A549 (cell line): ENCODE results near the gene MCCC1. TPM values are rescaled to one million over a fixed set of nuclear protein-coding genes. Genes with fewer than 3 reads are reported as not detected.

Experiments
- ATAC-seq, 2 experiments: fragments of 200-7000 bp in 1 of 2; fragments of >200 bp in 1 of 2; cut with Nextera tagmentation in 1 of 2; cut with Tn5 transposase in 1 of 2; 3 replicates each; pipeline versions ENCODE4 v1.8.0 to v1.9.1; 2018 to 2020; ENCODE audit warnings: mild to moderate bottlenecking in 1 of 2, moderate library complexity in 1 of 2
- CTCF ChIA-PET: fragments of 300-600 bp; sonication (Branson Sonifier 250); formaldehyde crosslinking; extraction: SDS; loops from one replicate; lab custom pipeline; 2021; ENCODE audit warnings: antibody characterized with exemption, inconsistent platforms; lab: Yijun Ruan, JAX
- POLR2A ChIA-PET: fragments of 350-600 bp; formaldehyde crosslinking; extraction: SDS; loops from one replicate; lab custom pipeline; 2021; ENCODE audit warnings: antibody characterized with exemption, inconsistent platforms; lab: Yijun Ruan, JAX
- DNase-seq, 2 experiments: peaks; one replicate each; pipeline versions ENCODE4 v3.0.0 to v3.0.0-alpha.2; 2011 to 2016; ENCODE audit warnings: low read depth in 1 of 2, low spot score in 1 of 2
- FAIRE-seq: peaks from 2 replicates; lab custom pipeline; 2011; peaks lifted over from hg19 to GRCh38; lab: Jason Lieb, UNC
- H3K27ac ChIP-seq, 2 experiments: fragments of >200 bp; sonication (Bioruptor Twin); formaldehyde crosslinking; 3 replicates each; pipeline ENCODE4 v1.5.1; 2016 to 2017
- H3K4me1 ChIP-seq: fragments of >200 bp; sonication (Bioruptor Twin); formaldehyde crosslinking; 3 replicates; pipeline ENCODE4 v1.6.1; 2016
- H3K4me2 ChIP-seq: fragments of >200 bp; sonication (Bioruptor Twin); formaldehyde crosslinking; 3 replicates; pipeline ENCODE4 v1.6.1; 2016
- H3K4me3 ChIP-seq: fragments of >200 bp; sonication (Bioruptor Twin); formaldehyde crosslinking; 3 replicates; pipeline ENCODE4 v1.5.1; 2016
- H3K9me3 ChIP-seq: fragments of >200 bp; sonication (Bioruptor Twin); formaldehyde crosslinking; 3 replicates; pipeline ENCODE4 v1.6.1; 2016
- BHLHE40 ChIP-seq: IDR thresholded peaks from 2 replicates; pipeline ENCODE4 v1.6.1; 2012; ENCODE audit warnings: low read depth, low read length, inconsistent platforms
- CBX2 ChIP-seq: fragments of 200-600 bp; sonication (generic); IDR thresholded peaks from 2 replicates; pipeline ENCODE4 v1.6.1; 2016; ENCODE audit warnings: low read depth, mild to moderate bottlenecking, borderline replicate concordance
- CBX8 ChIP-seq: fragments of 200-600 bp; sonication (generic); IDR thresholded peaks from 2 replicates; pipeline ENCODE4 v1.6.1; 2016
- CHD2 ChIP-seq: fragments of 150-350 bp; IDR thresholded peaks from 2 replicates; pipeline ENCODE4 v1.6.1; 2014; ENCODE audit warnings: low read length; ENCODE audit not compliant: partially characterized antibody
- CHD4 ChIP-seq: fragments of 200-600 bp; sonication (generic); IDR thresholded peaks from 2 replicates; pipeline ENCODE4 v1.6.1; 2016; ENCODE audit warnings: antibody characterized with exemption, mild to moderate bottlenecking, borderline replicate concordance
- EHF ChIP-seq: fragments of 250-450 bp; sonication (Bioruptor Pico); IDR thresholded peaks from 2 replicates; pipeline ENCODE4 v1.5.0; 2020; ENCODE audit warnings: mild to moderate bottlenecking
- EP300 ChIP-seq, 2 experiments: fragments of >200 bp; sonication (Bioruptor Twin); formaldehyde crosslinking; IDR thresholded peaks; 2 replicates in 1 of 2; 3 replicates in 1 of 2; pipeline ENCODE4 v1.6.1; 2016 to 2017
- ESRRA ChIP-seq: fragments of 150-350 bp; IDR thresholded peaks from 2 replicates; pipeline ENCODE4 v1.6.1; 2014; ENCODE audit warnings: mild to moderate bottlenecking, low read length, borderline replicate concordance
- FOSB ChIP-seq: fragments of 250-450 bp; sonication (Bioruptor Pico); IDR thresholded peaks from 2 replicates; pipeline ENCODE4 v1.5.0; 2020; ENCODE audit warnings: mild to moderate bottlenecking, moderate library complexity
- FOSL2 ChIP-seq, 2 experiments: fragments of 450-650 bp in 1 of 2; fragments of >200 bp in 1 of 2; sonication (Bioruptor Twin) in 1 of 2; formaldehyde crosslinking; IDR thresholded peaks; 2 replicates each; pipeline versions ENCODE4 v1.5.0 to v1.6.1; 2016 to 2020; ENCODE audit warnings: mild to moderate bottlenecking in 1 of 2, moderate library complexity in 1 of 2
- FOXS1 ChIP-seq: fragments of 250-450 bp; sonication (Bioruptor Pico); IDR thresholded peaks from 2 replicates; pipeline ENCODE4 v1.5.0; 2020; ENCODE audit warnings: mild to moderate bottlenecking, moderate library complexity
- GATA3 ChIP-seq: IDR thresholded peaks from 2 replicates; pipeline ENCODE4 v1.6.1; 2012; ENCODE audit warnings: borderline replicate concordance
- HDAC2 ChIP-seq: fragments of 200-600 bp; sonication (generic); IDR thresholded peaks from 2 replicates; pipeline ENCODE4 v1.6.1; 2016
- HMGXB4 ChIP-seq: fragments of 250-450 bp; sonication (Bioruptor Pico); IDR thresholded peaks from 2 replicates; pipeline ENCODE4 v1.5.0; 2021; ENCODE audit warnings: mild to moderate bottlenecking, moderate library complexity, borderline replicate concordance
- HOXA7 ChIP-seq: fragments of 250-450 bp; sonication (Bioruptor Pico); IDR thresholded peaks from 2 replicates; pipeline ENCODE4 v1.5.0; 2020; ENCODE audit warnings: mild to moderate bottlenecking, moderate library complexity
- HOXB13 ChIP-seq: fragments of 250-450 bp; sonication (Bioruptor Pico); IDR thresholded peaks from 2 replicates; pipeline ENCODE4 v1.5.0; 2020; ENCODE audit warnings: low read depth, mild to moderate bottlenecking, moderate library complexity
- HOXB5 ChIP-seq: fragments of 250-450 bp; sonication (Bioruptor Pico); IDR thresholded peaks from 2 replicates; pipeline ENCODE4 v1.5.0; 2020; ENCODE audit warnings: mild to moderate bottlenecking, moderate library complexity
- JUN ChIP-seq, 2 experiments: fragments of >200 bp; sonication (Bioruptor Twin); formaldehyde crosslinking; IDR thresholded peaks; 2 replicates in 1 of 2; 3 replicates in 1 of 2; pipeline ENCODE4 v1.6.1; 2016 to 2017
- JUNB ChIP-seq: fragments of >200 bp; sonication (Bioruptor Twin); formaldehyde crosslinking; IDR thresholded peaks from 2 replicates; pipeline ENCODE4 v1.6.1; 2016
- KDM1A ChIP-seq: fragments of 200-600 bp; sonication (generic); IDR thresholded peaks from 2 replicates; pipeline ENCODE4 v1.6.1; 2016; ENCODE audit warnings: low read depth, mild to moderate bottlenecking
- MAFK ChIP-seq: fragments of 450-650 bp; IDR thresholded peaks from 2 replicates; pipeline ENCODE4 v1.6.1; 2014; ENCODE audit not compliant: partially characterized antibody
- MAX ChIP-seq: IDR thresholded peaks from 2 replicates; pipeline ENCODE4 v1.6.1; 2012
- NFE2L2 ChIP-seq: fragments of 150-350 bp; conservative IDR thresholded peaks from 2 replicates; pipeline ENCODE4 v1.6.1; 2014; ENCODE audit warnings: low read length
- PBX3 ChIP-seq: IDR thresholded peaks from 2 replicates; pipeline ENCODE4 v1.6.1; 2012
- POLR2AphosphoS2 ChIP-seq: conservative IDR thresholded peaks from 2 replicates; pipeline ENCODE4 v1.6.1; 2012; ENCODE audit warnings: low read length, improper control_type of control experiment, inconsistent platforms
- RAD21 ChIP-seq, 2 experiments: fragments of >200 bp in 1 of 2; sonication (Bioruptor Twin) in 1 of 2; formaldehyde crosslinking in 1 of 2; IDR thresholded peaks in 1 of 2; conservative IDR thresholded peaks in 1 of 2; 2 replicates in 1 of 2; 3 replicates in 1 of 2; pipeline ENCODE4 v1.6.1; 2012 to 2018; ENCODE audit warnings: inconsistent platforms in 1 of 2
- RFX5 ChIP-seq: fragments of 450-650 bp; IDR thresholded peaks from 2 replicates; pipeline ENCODE4 v1.7.1; 2014; ENCODE audit warnings: antibody characterized with exemption, mild to moderate bottlenecking, moderate library complexity
- RNF2 ChIP-seq: fragments of 200-600 bp; sonication (generic); IDR thresholded peaks from 2 replicates; pipeline ENCODE4 v1.6.1; 2016; ENCODE audit warnings: low read depth, mild to moderate bottlenecking, antibody characterized with exemption, moderate library complexity, borderline replicate concordance
- SMC3 ChIP-seq: fragments of >200 bp; sonication (Bioruptor Twin); formaldehyde crosslinking; IDR thresholded peaks from 3 replicates; pipeline ENCODE4 v1.6.1; 2018; ENCODE audit warnings: inconsistent platforms
- SREBF2 ChIP-seq: fragments of 450-650 bp; IDR thresholded peaks from 2 replicates; pipeline ENCODE4 v1.6.1; 2014; ENCODE audit warnings: mild to moderate bottlenecking, moderate library complexity
- TFCP2L1 ChIP-seq: fragments of 250-450 bp; sonication (Bioruptor Pico); IDR thresholded peaks from 2 replicates; pipeline ENCODE4 v1.5.0; 2021; ENCODE audit warnings: mild to moderate bottlenecking
- USF2 ChIP-seq: fragments of 450-650 bp; IDR thresholded peaks from 2 replicates; pipeline ENCODE4 v1.6.1; 2014; ENCODE audit warnings: antibody characterized with exemption
- WGBS: methylation state at CpG from one replicate; pipeline ENCODE4 v1.1.6; 2017; ENCODE audit errors: missing lambda C conversion rate; 5-methylcytosine and 5-hydroxymethylcytosine counted together
- polyA plus RNA-seq, 4 experiments: library from polyadenylated mRNA; depleted of rRNA in 3 of 4; stranded (reverse); fragments of >200 nt; fragmentation: RNase III in 1 of 4; extraction: RNeasy Plus Mini Kit Qiagen cat#74134 plus additional on column Dnase treatment in 1 of 4; gene quantifications; 2 replicates in 3 of 4; 3 replicates in 1 of 4; pipeline ENCODE4 v1.2.3, GENCODE V29; 2011 to 2017

Gene MCCC1
- polyA plus RNA-seq, 2 of the 4 experiments (the other 2 are of a cell fraction): 11.8 to 12.4 TPM

GRCh38 chr3:183038757-183039156 lies 60.5 kb downstream of the MCCC1 start:
- no peak for DNase-seq
- ChIA-PET CTCF (no interaction called here), POLR2A (no interaction called here)
- ATAC-seq: no peak
- no peak overlapping the region for H3K4me3 ChIP-seq
- H3K9me3 ChIP-seq: no peaks in the 10 kb centered on the region
- no peak for FAIRE-seq
- H3K4me2 ChIP-seq: no peak overlapping the region
- TF ChIP-seq FOXS1 (CRISPR knock-in tag): no peak
- no peak for TF ChIP-seq RNF2
- no peak for TF ChIP-seq JUN (IDR thresholded peaks at IDR 0.05)
- no peak for TF ChIP-seq BHLHE40
- no peak for TF ChIP-seq KDM1A
- no peak for TF ChIP-seq RAD21 (conservative IDR thresholded peaks at IDR 0.05 in 1 of 2, IDR thresholded peaks at IDR 0.05 in 1 of 2)
- TF ChIP-seq ESRRA: no peak
- no peak for TF ChIP-seq HOXA7 (CRISPR knock-in tag)
- TF ChIP-seq POLR2AphosphoS2: no peak
- no peak for TF ChIP-seq NFE2L2
- TF ChIP-seq FOSL2 (IDR thresholded peaks at IDR 0.05): no peak
- no peak for TF ChIP-seq FOSL2 (CRISPR knock-in tag; IDR thresholded peaks at IDR 0.05)
- no peak for TF ChIP-seq PBX3
- no peak for TF ChIP-seq TFCP2L1 (CRISPR knock-in tag)
- no peak for TF ChIP-seq CBX2
- TF ChIP-seq CBX8: no peak
- no peak for TF ChIP-seq EP300 (IDR thresholded peaks at IDR 0.05)
- no peak for TF ChIP-seq HMGXB4 (CRISPR knock-in tag)
- TF ChIP-seq EHF (CRISPR knock-in tag): no peak
- TF ChIP-seq JUNB: no peak
- TF ChIP-seq HOXB5 (CRISPR knock-in tag): no peak
- TF ChIP-seq, all 56 proteins: peak for 0
- Histone ChIP-seq H3K27ac (no peak overlapping the region), H3K4me1 (no peaks in the 10 kb centered on the region)
- 88% methylated on average over 12 of the region's 12 CpGs for WGBS

- DNase-seq (no peak), ATAC-seq (no peak), FAIRE-seq (no peak)
- Histone ChIP-seq H3K4me3 (no peak overlapping the region), H3K27ac (no peak overlapping the region), H3K4me2 (no peak overlapping the region), H3K4me1 (no peaks in the 10 kb centered on the region), H3K9me3 (no peaks in the 10 kb centered on the region)
- CTCF ChIA-PET: no interaction called here
- WGBS: 95% methylated on average over 2 of the region's 2 CpGs
- no peak for TF ChIP-seq HDAC2
- no peak for TF ChIP-seq POLR2AphosphoS2
- TF ChIP-seq CHD2: no peak
- no peak for TF ChIP-seq RAD21 (conservative IDR thresholded peaks at IDR 0.05 in 1 of 2, IDR thresholded peaks at IDR 0.05 in 1 of 2)
- TF ChIP-seq MAX: no peak
- TF ChIP-seq ESRRA: no peak
- no peak for TF ChIP-seq GATA3
- no peak for TF ChIP-seq MAFK
- no peak for TF ChIP-seq SMC3
- no peak for TF ChIP-seq KDM1A
- no peak for TF ChIP-seq CHD4
- TF ChIP-seq FOSB (CRISPR knock-in tag): no peak
- no peak for TF ChIP-seq TFCP2L1 (CRISPR knock-in tag)
- no peak for TF ChIP-seq EP300 (IDR thresholded peaks at IDR 0.05)
- TF ChIP-seq SREBF2: no peak
- TF ChIP-seq CBX2: no peak
- TF ChIP-seq HOXB13 (CRISPR knock-in tag): no peak
- TF ChIP-seq RFX5: no peak
- no peak for TF ChIP-seq USF2
- POLR2A ChIA-PET: no interaction called here
These were observed 61.1 kb downstream of the MCCC1 start for GRCh38 chr3:183038221-183038620.
